ENCODE data around the gene NTPCR.

Gene NTPCR

DNA sequence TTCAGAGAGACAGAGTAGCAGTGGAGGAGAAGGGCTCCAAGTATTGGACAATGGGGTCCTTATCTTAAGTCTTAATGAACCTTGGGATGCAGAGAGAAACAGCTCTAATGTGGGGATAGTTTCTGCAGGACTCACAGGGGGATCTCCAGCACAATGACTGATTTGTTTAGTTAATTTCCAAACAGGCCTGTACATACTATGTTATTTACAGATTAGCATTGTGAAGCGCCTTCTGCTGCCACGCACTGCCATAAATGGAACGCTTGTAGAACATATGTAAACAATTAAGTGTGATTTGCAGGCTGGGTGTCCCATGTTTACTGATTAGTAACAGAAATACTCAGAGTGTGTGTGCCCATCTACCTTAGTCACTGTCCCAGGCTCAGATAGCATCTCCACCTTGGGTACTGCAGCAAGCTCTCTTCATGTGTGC lies 56.1 kb downstream of the NTPCR start:
- no peaks in the 10 kb centered on the region; the same call in 1 of the 2 replicates for H3K36me3 ChIP-seq (ENCODE audit: insufficient read depth, low read length)
- H3K9me3 ChIP-seq (ENCODE audit: control insufficient read depth, insufficient read depth, low read length), result no peaks in the 10 kb centered on the region
- no peak overlapping the region for H3K9ac ChIP-seq (ENCODE audit: low read depth, low read length)

DNA sequence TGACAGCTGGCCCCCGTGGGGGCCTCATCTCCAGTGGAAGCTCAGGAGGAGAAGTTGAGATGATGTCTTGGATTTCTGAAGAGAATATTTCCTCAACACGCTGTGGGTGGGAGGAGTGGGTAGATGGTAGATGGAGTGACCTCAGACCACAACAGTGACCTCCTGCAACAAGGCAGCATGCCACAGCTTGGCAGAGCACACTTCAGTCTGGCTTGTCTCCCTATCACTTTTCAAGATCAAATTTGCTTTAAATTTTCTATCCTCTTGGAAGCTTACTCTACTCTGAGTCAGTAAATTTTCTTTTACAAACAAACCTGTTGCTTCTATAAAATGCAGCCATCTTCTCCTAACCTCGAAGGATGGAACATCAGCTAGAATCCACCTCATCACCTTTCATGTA lies 59.7 kb downstream of the NTPCR start:
- no peaks in the 10 kb centered on the region; the same call in 1 of the 2 replicates for H3K4me1 ChIP-seq (ENCODE audit: insufficient read depth, low read length)
- no peak overlapping the region for H3K9ac ChIP-seq (ENCODE audit: low read depth, low read length)
- H3K36me3 ChIP-seq (ENCODE audit: insufficient read depth, low read length), result no peaks in the 10 kb centered on the region; the same call in 1 of the 2 replicates
- H3K9me3 ChIP-seq (ENCODE audit: control insufficient read depth, insufficient read depth, low read length), result no peaks in the 10 kb centered on the region

More for the DNA sequence above, 56.1 kb downstream of the NTPCR start:
- H3K4me1 ChIP-seq (ENCODE audit: insufficient read depth, low read length), result no peaks in the 10 kb centered on the region; the same call in 1 of the 2 replicates

DNA sequence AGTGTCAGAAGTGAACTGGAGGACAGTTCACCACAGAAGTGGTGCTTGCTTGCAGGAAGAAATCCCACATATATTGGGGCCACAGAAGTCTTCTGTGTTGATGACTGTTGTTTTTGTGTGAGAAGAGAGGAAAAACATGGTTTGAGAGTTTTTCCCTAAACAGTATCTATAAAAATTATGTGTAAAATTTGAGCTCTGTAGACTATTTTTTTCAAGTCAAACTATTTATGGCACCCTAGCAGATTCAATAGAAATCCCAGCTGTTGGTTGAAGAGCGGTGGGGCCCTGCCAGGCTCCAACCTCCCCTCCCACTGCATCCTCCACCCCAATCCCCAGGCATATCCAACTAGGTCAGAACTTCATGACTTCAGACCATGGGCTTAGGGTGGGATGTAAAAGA lies 61.6 kb downstream of the NTPCR start:
- Histone ChIP-seq H3K9me3 (ENCODE audit: control insufficient read depth, insufficient read depth, low read length) (no peaks in the 10 kb centered on the region), H3K9ac (ENCODE audit: low read depth, low read length) (no peak overlapping the region), H3K4me1 (ENCODE audit: insufficient read depth, low read length) (no peaks in the 10 kb centered on the region), H3K36me3 (ENCODE audit: insufficient read depth, low read length) (no peaks in the 10 kb centered on the region; the same call in 1 of the 2 replicates)

DNA sequence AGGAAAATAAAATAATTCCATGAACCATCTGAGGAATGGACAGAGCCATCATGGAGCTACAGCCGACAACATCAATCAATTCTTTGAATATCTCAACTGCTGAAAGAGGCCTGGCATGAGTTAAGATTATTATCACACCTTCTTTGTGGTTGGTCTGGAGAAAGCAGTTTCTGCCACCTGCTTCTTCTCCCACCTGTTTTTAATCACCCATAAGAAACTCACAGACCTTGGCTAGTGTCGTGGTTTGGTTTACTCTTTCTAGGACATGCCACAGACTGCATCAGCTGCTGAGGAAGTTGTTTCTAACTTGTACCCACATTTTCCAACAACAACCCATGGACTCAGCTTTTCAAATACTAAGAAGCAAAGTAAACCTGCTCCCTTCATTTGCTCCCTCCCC lies 65.6 kb downstream of the NTPCR start:
- Histone ChIP-seq H3K9me3 (ENCODE audit: control insufficient read depth, insufficient read depth, low read length) (no peaks in the 10 kb centered on the region), H3K4me1 (ENCODE audit: insufficient read depth, low read length) (peaks cover 3% of the 10 kb centered on the region; the same call in 1 of the 2 replicates), H3K9ac (ENCODE audit: low read depth, low read length) (no peak overlapping the region), H3K36me3 (ENCODE audit: insufficient read depth, low read length) (no peaks in the 10 kb centered on the region; the same call in none of the 2 replicates)

DNA sequence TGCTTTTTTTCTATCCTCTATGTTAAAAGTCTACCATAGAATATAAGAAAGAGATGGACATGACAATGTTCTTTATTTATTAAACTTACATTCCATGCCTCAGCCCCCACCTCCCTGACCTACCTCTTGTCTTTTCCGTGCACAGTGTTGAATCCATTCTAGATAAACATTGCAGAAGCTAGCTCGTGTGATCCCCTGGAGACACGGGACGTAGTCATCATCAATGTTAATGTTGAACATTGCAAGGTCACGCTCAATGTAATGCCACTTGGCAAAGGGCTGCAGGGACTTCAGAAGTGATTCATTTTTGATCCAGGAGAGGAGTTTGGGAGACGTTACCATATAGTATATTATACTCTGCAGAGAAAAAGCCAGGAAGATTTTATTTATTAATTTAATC lies 66.4 kb downstream of the NTPCR start:
- Histone ChIP-seq H3K4me1 (ENCODE audit: insufficient read depth, low read length) (peaks cover 4% of the 10 kb centered on the region; the same call in 1 of the 2 replicates), H3K36me3 (ENCODE audit: insufficient read depth, low read length) (no peaks in the 10 kb centered on the region; the same call in none of the 2 replicates), H3K9ac (ENCODE audit: low read depth, low read length) (no peak overlapping the region), H3K9me3 (ENCODE audit: control insufficient read depth, insufficient read depth, low read length) (no peaks in the 10 kb centered on the region)

DNA sequence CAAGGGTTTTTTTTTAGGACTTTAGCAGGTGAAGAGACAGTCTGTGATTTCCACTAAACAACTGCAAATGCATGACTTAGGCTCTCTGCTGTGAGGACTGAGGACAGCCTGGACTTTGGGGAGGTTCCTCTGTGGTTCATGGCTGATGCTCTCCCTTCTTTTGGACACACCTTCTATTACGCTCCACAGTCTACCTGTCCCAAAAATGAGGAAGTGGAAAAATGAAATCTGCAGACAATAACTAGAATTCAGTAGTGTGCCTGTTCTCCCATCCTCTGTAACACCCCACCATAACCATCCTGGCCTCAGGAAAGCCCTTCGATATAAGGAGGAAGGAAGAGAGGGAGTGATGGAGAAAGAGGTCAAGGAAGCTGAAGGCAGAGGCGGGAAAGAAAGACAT lies 68.7 kb downstream of the NTPCR start:
- Histone ChIP-seq H3K9me3 (ENCODE audit: control insufficient read depth, insufficient read depth, low read length) (no peaks in the 10 kb centered on the region), H3K4me1 (ENCODE audit: insufficient read depth, low read length) (peaks cover 4% of the 10 kb centered on the region; the same call in 1 of the 2 replicates), H3K36me3 (ENCODE audit: insufficient read depth, low read length) (no peaks in the 10 kb centered on the region; the same call in 1 of the 2 replicates), H3K9ac (ENCODE audit: low read depth, low read length) (no peak overlapping the region)

DNA sequence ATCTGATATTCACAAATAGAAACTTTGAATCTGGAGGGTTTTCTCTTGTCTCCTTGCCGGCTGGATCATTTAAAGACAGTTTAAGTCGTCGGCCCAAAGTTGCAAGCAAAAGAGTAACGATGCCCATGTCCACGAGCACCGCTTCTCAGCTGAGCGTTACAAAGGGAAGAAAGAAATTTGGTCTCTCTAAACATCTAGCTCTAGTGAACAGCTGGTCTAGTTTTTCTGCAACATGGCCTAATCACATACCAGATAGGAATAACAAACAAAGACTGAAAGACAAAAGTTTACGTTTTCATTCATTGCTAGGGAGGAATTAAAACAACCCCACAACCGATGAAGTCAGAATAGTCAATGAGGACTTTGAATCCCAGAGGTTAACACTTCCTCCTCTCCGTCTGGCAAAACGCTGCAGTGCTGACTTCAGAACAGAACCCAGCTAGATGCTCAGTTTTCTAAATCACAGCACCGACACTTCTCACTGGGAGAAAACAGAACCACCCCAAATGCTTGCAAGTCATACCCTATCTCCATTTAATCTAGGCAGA lies 69.4 kb downstream of the NTPCR start:
- Histone ChIP-seq H3K9ac (ENCODE audit: low read depth, low read length) (no peak overlapping the region), H3K36me3 (ENCODE audit: insufficient read depth, low read length) (peaks cover 5% of the 10 kb centered on the region; the same call in 1 of the 2 replicates), H3K9me3 (ENCODE audit: control insufficient read depth, insufficient read depth, low read length) (no peaks in the 10 kb centered on the region), H3K4me1 (ENCODE audit: insufficient read depth, low read length) (peaks cover 4% of the 10 kb centered on the region)

DNA sequence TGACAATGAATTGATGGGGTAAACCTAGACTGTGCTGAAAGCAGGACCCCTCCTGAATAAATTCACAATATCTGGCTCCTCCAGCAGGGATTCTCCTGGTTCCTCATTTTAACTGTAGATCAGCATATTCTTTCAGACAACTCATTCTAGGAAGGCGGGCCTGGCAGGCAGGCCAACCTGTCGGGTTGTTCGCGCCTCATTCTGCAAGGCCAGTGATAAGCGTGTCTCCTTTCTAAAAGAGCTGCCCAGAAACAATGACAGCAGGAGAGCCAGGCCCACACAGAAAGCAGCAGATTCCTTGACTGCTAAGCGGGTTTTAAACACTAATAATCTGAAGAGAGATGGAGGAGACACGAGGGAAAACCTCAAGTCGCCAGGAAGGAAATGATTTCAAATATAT lies 70.0 kb downstream of the NTPCR start:
- Histone ChIP-seq H3K36me3 (ENCODE audit: insufficient read depth, low read length) (peaks cover 7% of the 10 kb centered on the region; the same call in 1 of the 2 replicates), H3K4me1 (ENCODE audit: insufficient read depth, low read length) (peaks cover 6% of the 10 kb centered on the region), H3K9ac (ENCODE audit: low read depth, low read length) (no peak overlapping the region), H3K9me3 (ENCODE audit: control insufficient read depth, insufficient read depth, low read length) (no peaks in the 10 kb centered on the region)

DNA sequence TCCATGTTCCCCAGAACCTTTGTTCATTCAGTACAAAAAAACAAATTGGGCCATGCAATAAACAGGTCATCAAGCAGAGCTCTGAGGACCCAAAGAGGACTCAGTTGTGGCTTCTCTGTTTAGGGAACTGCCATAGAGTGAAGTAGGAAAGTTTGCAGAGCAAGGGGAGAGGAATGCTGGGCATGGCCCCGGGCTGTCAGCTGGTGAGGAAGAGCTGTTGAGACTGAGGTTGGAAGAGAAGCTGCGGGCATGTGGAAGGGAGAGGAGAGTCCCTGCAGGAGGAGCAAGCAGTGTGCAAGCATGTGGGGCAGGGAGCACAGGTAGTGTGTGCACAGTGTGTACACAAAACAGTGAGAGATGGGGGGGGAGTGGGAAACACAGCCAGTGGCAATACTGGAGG lies 71.8 kb downstream of the NTPCR start:
- Histone ChIP-seq H3K36me3 (ENCODE audit: insufficient read depth, low read length) (peaks cover 7% of the 10 kb centered on the region; the same call in 1 of the 2 replicates), H3K9me3 (ENCODE audit: control insufficient read depth, insufficient read depth, low read length) (no peaks in the 10 kb centered on the region), H3K9ac (ENCODE audit: low read depth, low read length) (no peak overlapping the region), H3K4me1 (ENCODE audit: insufficient read depth, low read length) (peaks cover 23% of the 10 kb centered on the region)

DNA sequence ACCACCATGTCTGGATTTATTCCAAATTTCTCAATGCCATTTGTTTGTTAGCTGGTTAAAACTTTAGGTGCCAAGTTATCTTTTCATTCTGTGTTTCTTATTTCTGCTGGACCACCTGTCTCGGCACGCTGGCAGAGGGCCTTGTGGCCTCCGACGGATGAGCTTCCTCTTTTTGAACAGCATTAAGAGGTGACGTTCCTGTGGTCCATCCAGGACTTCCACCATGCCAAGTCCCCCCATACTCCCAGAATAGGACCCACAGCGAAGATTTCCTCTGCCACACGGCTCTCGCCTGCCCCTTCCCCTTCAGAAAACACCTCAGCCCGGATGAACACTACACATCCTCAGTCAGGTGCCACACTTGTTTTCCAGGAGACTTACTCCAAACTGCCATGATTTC lies 73.8 kb downstream of the NTPCR start:
- H3K4me1 ChIP-seq (ENCODE audit: insufficient read depth, low read length), result peaks cover 25% of the 10 kb centered on the region
- no peaks in the 10 kb centered on the region for H3K9me3 ChIP-seq (ENCODE audit: control insufficient read depth, insufficient read depth, low read length)
- H3K36me3 ChIP-seq (ENCODE audit: insufficient read depth, low read length), result peaks cover 7% of the 10 kb centered on the region; the same call in 1 of the 2 replicates
- H3K9ac ChIP-seq (ENCODE audit: low read depth, low read length), result no peak overlapping the region

DNA sequence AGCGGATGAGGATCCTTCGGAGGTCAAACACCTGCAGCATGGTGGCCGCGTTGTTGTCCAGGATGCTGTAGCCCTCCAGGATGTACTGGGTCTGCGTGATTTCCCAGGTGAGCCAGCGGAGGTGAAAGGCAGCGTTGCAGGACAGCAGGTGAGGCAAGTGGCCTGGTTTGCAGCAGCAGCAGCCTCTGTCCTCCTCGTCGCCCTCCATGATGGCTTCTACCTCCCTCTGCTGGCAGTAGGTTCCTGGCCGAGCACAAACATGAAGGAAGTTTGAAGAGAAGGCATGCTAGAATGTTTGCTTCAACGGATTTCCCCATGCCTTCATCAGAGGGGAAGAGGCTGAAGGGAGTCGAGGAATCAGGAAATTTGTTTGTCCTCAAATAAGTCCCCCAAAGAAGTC lies 74.7 kb downstream of the NTPCR start:
- Histone ChIP-seq H3K9ac (ENCODE audit: low read depth, low read length) (no peak overlapping the region), H3K4me1 (ENCODE audit: insufficient read depth, low read length) (peaks cover 25% of the 10 kb centered on the region), H3K36me3 (ENCODE audit: insufficient read depth, low read length) (peaks cover 7% of the 10 kb centered on the region; the same call in 1 of the 2 replicates), H3K9me3 (ENCODE audit: control insufficient read depth, insufficient read depth, low read length) (no peaks in the 10 kb centered on the region)

DNA sequence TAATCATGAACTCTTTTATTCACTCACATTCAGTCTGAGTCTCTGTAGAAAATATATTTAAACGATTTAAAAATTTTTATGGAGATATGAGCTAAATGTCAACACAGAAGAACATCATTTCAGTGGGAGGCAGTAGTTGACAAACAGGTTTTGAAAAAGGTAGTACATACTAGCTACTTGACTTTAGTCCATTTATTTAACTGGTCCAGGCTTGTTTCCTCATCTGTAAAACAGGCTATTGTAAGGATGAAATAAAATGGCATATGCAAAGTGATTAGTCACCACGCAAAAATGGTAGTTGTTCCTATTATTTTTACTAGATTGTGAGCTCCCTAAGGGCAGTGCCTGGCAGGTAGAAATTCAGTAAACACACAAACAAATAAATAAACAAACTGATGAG lies 75.2 kb downstream of the NTPCR start:
- Histone ChIP-seq H3K9ac (ENCODE audit: low read depth, low read length) (no peak overlapping the region), H3K4me1 (ENCODE audit: insufficient read depth, low read length) (peaks cover 25% of the 10 kb centered on the region), H3K9me3 (ENCODE audit: control insufficient read depth, insufficient read depth, low read length) (no peaks in the 10 kb centered on the region), H3K36me3 (ENCODE audit: insufficient read depth, low read length) (peaks cover 7% of the 10 kb centered on the region; the same call in 1 of the 2 replicates)

DNA sequence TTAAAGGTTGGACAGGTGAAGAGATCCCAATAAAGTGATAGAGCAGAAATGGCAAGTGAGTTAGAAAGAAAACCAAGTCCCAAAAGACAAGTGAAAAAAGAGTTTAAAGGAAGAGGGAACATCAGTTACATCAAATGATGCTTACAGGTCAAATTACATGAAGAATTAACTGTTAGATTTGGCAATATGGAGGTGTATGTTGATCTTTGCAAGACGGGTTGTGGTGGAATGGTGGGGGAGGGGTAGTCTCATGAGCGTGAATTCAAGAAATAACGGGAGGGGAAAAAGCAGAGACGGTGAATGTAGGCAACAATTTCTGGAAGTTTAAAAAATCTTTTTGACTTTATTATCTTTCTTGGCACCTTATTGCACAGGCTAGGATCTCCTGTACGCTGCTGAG lies 76.6 kb downstream of the NTPCR start:
- Histone ChIP-seq H3K9me3 (ENCODE audit: control insufficient read depth, insufficient read depth, low read length) (no peaks in the 10 kb centered on the region), H3K36me3 (ENCODE audit: insufficient read depth, low read length) (peaks cover 7% of the 10 kb centered on the region; the same call in 1 of the 2 replicates), H3K4me1 (ENCODE audit: insufficient read depth, low read length) (peaks cover 21% of the 10 kb centered on the region), H3K9ac (ENCODE audit: low read depth, low read length) (no peak overlapping the region)

DNA sequence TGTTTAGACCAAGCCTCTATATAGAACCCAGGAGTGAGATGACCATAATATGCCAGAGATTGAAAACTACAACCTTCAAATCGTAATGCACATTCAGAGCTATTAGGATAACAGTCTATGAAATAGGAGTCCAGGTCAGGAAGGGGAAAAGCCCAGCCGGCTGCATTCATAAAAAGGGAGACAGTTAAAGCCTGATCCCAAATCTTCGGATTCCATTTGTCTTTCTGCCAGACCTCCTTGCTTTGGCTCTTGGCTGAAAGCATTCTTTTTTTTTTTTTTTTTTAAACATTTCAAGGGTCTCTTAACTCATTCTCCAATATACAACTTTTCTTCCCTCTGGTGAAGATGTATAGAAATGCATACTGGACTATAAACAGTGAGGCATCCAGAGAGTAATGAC lies 81.1 kb downstream of the NTPCR start:
- H3K9ac ChIP-seq (ENCODE audit: low read depth, low read length), result no peak overlapping the region
- H3K4me1 ChIP-seq (ENCODE audit: insufficient read depth, low read length), result peaks cover 8% of the 10 kb centered on the region; the same call in 1 of the 2 replicates
- no peaks in the 10 kb centered on the region for H3K9me3 ChIP-seq (ENCODE audit: control insufficient read depth, insufficient read depth, low read length)

DNA sequence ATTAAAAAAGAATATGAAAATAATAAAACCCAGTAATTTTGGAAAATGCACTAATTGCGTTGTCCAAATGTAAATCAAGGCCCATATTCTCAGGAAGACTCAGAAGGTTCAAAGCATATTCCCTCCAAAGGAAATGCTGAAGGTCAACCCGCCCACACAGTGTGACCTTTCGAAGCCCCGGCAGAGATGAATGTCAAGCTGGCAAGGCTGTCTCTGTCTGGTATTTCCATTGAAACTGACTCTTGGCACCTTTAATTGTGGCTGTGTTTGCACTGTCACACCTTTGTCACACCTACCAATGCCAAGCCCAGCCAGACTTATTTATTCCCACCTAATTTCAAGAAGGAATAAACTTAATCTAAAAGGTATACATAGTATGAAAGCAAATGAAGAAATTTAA lies 82.5 kb downstream of the NTPCR start:
- Histone ChIP-seq H3K4me1 (ENCODE audit: insufficient read depth, low read length) (no peaks in the 10 kb centered on the region), H3K9me3 (ENCODE audit: control insufficient read depth, insufficient read depth, low read length) (no peaks in the 10 kb centered on the region), H3K9ac (ENCODE audit: low read depth, low read length) (no peak overlapping the region), H3K36me3 (ENCODE audit: insufficient read depth, low read length) (no peaks in the 10 kb centered on the region)

More for the DNA sequence above, 81.1 kb downstream of the NTPCR start:
- H3K36me3 ChIP-seq (ENCODE audit: insufficient read depth, low read length), result no peaks in the 10 kb centered on the region
